Measurements from ENCODE around the gene EBI3.
"Not testable (repeated sequence)": the region's sequence is repeated elsewhere in the genome, so short reads cannot be mapped to it uniquely, and the experiment has no call there.

EBI3 gene

DNA sequence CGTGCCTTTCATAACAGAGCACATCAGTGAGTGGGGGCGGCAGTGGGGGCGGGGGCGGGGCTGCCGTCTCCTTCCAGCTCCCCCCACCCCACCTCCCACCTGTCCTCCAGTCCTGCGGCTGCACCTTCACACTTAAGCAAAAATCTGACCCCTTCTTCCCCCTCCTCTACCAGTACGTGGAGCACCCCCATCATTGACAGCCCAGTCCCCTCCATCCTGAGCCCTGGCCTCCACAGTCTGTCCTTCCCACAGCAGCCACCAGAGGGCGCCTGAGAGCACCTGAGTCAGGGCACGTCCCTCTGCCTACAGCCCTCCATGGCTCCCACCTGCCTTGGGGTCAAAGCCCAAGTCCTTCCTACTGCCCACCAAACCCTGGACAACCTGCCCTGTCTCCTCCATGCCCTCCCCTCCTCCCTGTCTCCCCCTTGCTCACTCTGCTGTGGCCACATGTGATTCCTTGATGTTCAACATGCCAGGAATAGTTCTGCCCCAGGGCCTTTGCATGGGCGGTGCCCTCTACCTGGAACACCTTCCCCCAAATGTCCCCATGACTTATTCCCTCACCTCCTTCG is 4.0 kb downstream of the EBI3 start:
- peak; percentile 35 to 62 for DNase-seq (ENCODE audit: low read depth in 1 of 2, low spot score in 1 of 2)

GRCh38 chr19:4234142-4234861 is 5.0 kb downstream of the EBI3 start:
- DNase-seq (ENCODE audit: low read depth in 1 of 2, low spot score in 1 of 2) = no peak

DNA sequence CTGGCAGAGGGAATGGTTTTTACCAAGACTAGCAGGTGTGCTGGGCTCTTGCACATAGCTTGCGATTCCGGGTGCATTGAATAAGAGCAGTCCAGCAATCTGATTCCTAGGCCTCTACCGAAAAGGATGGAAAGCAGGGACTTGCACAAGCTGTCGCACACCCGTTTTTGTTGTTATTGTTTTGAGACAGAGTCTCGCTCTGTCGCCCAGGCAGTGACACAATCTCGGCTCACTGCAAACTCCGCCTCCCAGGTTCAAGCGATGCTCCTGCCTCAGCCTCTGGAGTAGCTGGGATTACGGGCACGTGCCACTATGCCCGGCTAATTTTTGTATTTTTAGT is 5.5 kb downstream of the EBI3 start:
- DNase-seq (ENCODE audit: low read depth in 1 of 2, low spot score in 1 of 2) = no peak

- not testable (repeated sequence) for DNase-seq (ENCODE audit: low read depth in 1 of 2, low spot score in 1 of 2)
Measured at GRCh38 chr19:4237510-4237909, 8.2 kb downstream of the EBI3 start.

DNA sequence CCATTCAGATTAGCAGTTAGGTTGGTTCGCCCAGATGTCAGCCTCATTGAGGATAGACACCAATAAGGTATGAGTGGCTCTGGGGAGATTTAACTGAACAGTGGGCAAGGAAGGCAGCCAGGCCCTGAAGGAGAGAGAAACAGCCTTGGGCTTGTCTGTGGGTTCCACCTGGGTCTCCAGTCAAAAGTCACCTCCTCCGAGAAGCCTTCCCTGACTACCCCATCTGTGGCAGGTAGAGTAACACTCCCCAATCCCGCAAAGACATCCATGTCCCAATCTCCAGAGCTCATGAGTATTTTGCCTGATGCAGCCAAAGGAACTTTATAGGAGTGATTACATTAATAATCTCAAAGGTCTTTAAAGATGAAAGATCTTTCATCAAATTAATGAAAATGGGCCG is 9.5 kb downstream of the EBI3 start:
- no peak for DNase-seq (ENCODE audit: low read depth in 1 of 2, low spot score in 1 of 2)

DNA sequence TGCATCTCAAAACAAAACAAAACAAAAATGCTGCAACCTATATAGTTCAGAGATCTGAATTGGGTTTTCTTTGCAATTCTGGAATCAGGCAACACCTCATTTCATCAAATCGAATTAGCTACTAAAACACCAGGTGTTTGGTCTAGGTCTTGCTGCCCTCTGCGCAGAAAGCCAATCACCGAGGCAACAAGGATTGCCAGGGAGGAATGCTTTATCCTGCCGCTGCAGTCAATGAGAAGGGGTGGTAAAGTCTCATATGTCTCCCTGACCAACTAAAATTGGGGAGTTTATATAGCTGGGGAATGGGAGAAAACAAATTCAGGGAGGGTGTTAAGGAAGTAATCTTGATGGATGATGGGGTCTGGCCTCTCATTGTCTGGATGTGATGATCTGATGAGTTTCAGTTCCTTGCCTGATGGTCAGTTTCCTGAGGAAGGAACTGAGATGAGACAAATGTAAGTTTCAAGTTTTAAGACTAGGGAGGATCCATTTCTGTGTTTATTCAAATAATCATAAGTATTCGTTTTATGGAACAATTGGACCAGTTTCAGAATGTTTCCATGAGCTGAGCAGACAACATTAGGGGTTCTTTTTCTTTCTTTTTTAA is 12.6 kb downstream of the EBI3 start:
- DNase-seq (ENCODE audit: low read depth in 1 of 2, low spot score in 1 of 2) = no peak

DNA sequence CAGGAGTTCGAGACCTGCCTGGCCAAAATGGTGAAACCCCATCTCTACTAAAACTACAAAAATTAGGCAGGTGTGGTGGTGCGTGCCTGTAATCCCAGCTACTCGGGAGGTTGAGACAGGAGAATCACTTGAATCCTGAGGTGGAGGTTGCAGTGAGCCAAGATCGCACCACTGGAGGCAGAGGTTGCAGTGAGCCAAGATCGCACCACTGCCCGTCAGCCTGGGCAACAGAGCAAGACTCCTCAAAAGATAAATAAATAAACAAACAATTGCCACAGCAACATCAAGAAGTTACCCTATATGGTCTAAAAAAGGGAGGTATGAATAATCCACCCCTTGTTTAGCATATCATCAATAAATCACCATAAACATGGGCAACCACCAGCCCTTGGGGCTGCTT is 16.6 kb downstream of the EBI3 start:
- DNase-seq (ENCODE audit: low read depth in 1 of 2, low spot score in 1 of 2) = not testable (repeated sequence)

GRCh38 chr19:4246767-4247593 is 17.7 kb downstream of the EBI3 start, which contains the start of gene YJU2:
Gene YJU2, plus strand, starts transcription at chr19:4247080. Its CDS starts 67 bp downstream, at chr19:4247147.
- DNase-seq (ENCODE audit: low read depth in 1 of 2, low spot score in 1 of 2) = peak; percentile 93 to 97

- DNase-seq (ENCODE audit: low read depth in 1 of 2, low spot score in 1 of 2) = no peak
Measured at GRCh38 chr19:4256563-4256962, 27.2 kb downstream of the EBI3 start.

GRCh38 chr19:4257025-4257424 is 27.7 kb downstream of the EBI3 start:
- no peak for DNase-seq (ENCODE audit: low read depth in 1 of 2, low spot score in 1 of 2)

DNA sequence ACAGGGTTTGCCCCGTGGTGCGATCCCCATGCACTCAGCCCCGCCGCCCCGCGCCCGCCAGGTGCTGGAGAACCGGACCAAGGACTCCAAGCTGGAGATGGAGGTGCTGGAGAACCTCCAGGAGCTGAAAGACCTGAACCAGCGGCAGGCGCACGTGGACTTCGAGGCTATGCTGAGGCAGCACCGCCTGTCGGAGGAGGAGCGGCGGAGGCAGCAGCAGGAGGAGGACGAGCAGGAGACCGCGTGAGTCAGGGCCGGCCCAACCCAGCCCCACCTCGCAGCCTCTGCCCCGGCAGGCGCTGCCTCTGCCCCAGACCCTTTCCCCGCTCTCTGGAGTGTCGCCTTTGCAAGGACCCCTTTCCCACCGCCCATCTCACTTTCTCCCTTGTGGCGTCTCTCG is 28.9 kb downstream of the EBI3 start:
- no peak for DNase-seq (ENCODE audit: low read depth in 1 of 2, low spot score in 1 of 2)

- DNase-seq (ENCODE audit: low read depth in 1 of 2, low spot score in 1 of 2) = no peak
Measured at GRCh38 chr19:4260613-4261191, 31.4 kb downstream of the EBI3 start.

DNA sequence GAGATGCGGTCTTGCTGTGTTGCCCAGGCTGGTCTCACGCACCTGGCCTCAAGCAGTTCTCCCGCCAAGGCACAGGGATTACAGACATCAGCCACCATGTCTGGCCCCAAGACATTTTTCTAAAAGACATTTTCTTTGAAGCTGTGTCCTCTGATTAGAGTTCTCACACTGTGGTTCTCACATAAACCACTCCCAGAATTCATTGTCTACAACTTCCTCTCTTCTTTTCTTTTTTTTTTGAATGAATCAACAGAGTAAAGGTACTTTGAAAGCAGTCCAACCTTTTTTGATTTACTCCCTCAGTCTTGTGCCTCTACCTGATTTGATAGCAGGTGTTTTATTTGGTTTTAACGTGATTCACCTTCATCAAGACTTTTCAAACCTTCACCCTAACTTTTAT is 35.5 kb downstream of the EBI3 start:
- DNase-seq (ENCODE audit: low read depth in 1 of 2, low spot score in 1 of 2) = no peak

DNA sequence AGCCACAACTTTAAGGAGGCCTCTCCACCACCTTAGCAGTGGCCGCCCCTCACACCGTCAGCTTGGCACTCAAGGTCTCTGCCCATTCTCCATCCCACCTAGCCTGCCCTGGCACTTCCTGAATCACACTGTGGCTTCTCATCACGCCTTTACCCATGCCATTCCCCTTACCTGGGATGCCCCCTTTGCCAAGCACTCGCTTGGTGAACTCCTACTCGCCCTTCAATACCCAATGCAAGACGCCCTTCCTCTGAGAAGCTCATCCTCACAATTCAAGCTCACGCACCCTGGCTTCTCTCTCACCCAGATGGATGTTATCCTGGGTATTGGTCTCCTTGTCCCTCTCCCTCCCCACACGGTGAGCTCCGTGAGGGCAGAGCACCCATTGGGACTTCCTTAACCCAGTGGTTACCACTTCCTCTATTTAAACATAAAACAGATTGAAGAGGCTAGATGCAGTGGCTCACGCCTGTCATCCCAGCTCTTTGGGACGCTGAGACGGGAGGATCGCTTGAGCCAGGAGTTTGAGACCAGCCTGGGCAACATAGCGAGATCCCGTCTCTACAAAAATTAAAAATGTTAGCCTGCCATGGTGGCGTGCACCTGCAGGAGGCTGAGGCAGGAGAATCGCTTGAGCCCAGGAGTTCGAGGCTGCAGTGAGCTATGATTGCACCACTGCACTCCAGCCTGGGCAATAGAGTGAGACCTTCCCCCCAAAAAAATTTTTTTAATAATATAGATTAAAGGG is 37.1 kb downstream of the EBI3 start:
- DNase-seq (ENCODE audit: low read depth in 1 of 2, low spot score in 1 of 2) = no peak

- peak; percentile 20 to 47 for DNase-seq (ENCODE audit: low read depth in 1 of 2, low spot score in 1 of 2)
Measured at GRCh38 chr19:4267101-4267900, 38.0 kb downstream of the EBI3 start.

DNA sequence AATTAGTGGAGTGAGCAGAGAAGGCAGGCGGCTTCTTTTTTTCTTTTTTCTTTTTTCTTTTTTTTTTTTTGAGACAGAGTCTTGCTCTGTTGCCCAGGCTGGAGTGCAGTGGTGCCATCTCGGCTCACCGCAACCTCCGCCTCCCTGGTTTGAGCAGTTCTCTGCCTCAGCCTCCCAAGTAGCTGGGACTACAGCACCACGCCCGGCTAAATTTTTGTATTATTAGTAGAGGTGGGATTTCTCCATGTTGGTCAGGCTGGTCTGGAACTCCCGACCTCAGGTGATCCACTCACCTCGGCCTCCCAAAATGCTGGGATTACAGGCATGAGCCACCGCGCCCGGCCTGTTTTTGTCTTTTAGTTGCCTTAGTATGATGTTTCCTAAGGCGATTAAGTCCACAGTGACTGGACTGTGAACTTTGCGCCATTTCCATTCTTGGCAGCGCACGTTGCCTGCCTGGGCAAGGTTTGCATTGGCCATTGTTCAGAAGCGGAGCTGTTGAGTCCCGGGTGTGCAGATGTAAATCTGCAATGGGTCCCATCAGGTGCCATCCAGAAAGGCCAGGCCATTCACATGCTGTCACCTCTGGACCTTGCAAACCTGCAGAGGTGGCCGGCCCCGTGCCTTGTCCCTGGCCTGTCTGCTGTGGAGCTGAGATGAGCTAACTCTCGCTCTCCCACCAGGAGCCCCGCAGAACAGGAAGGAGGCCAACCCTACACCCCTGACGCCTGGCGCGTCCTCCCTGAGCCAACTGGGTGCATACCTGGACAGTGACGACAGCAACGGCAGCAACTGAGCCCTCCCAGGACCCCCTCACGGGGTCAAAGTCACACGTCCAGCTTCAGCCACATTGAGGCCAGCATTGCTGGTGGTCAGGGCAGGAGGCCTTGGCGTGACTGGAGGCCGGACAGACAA is 38.8 kb downstream of the EBI3 start:
- no peak for DNase-seq (ENCODE audit: low read depth in 1 of 2, low spot score in 1 of 2)

DNA sequence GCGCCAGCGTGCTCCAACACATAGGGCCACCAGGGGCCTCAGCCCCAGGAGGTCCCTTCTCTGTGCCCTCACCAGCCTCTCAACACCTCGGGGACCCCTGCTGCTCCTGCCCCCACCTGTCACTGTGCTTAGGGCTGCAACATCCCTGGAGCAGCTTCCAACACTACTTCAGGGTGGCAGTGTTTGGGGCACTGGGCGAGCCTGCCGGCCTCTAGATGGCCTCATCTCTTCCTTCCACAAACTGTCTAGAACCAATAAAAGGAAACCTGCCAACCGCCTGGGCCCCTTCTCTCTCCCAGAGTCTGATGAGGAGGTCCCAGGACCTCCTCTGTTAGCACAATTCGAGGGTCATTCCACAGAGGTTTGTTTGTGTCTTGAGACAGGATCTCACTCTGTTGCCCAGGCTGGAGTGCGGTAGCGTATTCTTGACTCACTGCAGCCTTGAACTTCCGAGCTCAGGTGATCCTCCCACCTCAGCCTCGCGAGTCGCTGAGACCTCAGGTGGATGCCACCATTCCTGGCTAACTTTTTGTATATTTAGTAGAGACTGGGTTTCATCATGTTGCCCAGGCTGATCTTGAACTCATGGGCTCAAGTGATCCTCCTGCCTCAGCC is 39.6 kb downstream of the EBI3 start:
- DNase-seq (ENCODE audit: low read depth in 1 of 2, low spot score in 1 of 2) = no peak

GRCh38 chr19:4272894-4273293 is 43.6 kb downstream of the EBI3 start:
- DNase-seq (ENCODE audit: low read depth in 1 of 2, low spot score in 1 of 2) = no peak
